SK-N-SH treated with all-trans-retinoic acid at 6 μM for 48 hours (cell line): ENCODE results near the gene MMP7.

Experiments
- ATAC-seq: fragments of 200-7000 bp; cut with Tn5 transposase; 3 replicates; pipeline ENCODE4 v1.9.1; 2020; ENCODE audit warnings: mild to moderate bottlenecking, moderate library complexity
- ARNTL ChIP-seq: fragments of 450-650 bp; formaldehyde crosslinking; IDR thresholded peaks from 2 replicates; pipeline ENCODE4 v1.5.0; 2020; ENCODE audit warnings: low read depth, mild to moderate bottlenecking, moderate library complexity, borderline replicate concordance
- BACH2 ChIP-seq: fragments of 250-450 bp; sonication (Bioruptor Pico); IDR thresholded peaks from 2 replicates; pipeline ENCODE4 v1.9.0; 2021; ENCODE audit warnings: mild to moderate bottlenecking, borderline replicate concordance
- CREB5 ChIP-seq: fragments of 250-450 bp; sonication (Bioruptor Pico); IDR thresholded peaks from 2 replicates; pipeline ENCODE4 v1.5.1; 2020; ENCODE audit warnings: low read depth, mild to moderate bottlenecking, moderate library complexity
- CSDC2 ChIP-seq: fragments of 250-450 bp; sonication (Bioruptor Pico); IDR thresholded peaks from 2 replicates; pipeline ENCODE4 v1.5.0; 2020; ENCODE audit warnings: mild to moderate bottlenecking, moderate library complexity
- CSRNP3 ChIP-seq: fragments of 250-450 bp; sonication (Bioruptor Pico); IDR thresholded peaks from 2 replicates; pipeline ENCODE4 v1.5.1; 2021; ENCODE audit warnings: mild to moderate bottlenecking, moderate library complexity
- ESRRG ChIP-seq: fragments of 250-450 bp; sonication (Bioruptor Pico); IDR thresholded peaks from 2 replicates; pipeline ENCODE4 v1.6.1; 2021; ENCODE audit warnings: mild to moderate bottlenecking
- GLIS3 ChIP-seq: fragments of 250-450 bp; sonication (Bioruptor Pico); IDR thresholded peaks from 2 replicates; pipeline ENCODE4 v1.5.0; 2020; ENCODE audit warnings: mild to moderate bottlenecking, moderate library complexity
- ISL1 ChIP-seq: fragments of 250-450 bp; sonication (Bioruptor Pico); IDR thresholded peaks from 2 replicates; pipeline ENCODE4 v2.1.2; 2022; ENCODE audit warnings: mild to moderate bottlenecking, moderate library complexity
- OSR1 ChIP-seq: fragments of 250-450 bp; sonication (Bioruptor Pico); IDR thresholded peaks from 2 replicates; pipeline ENCODE4 v1.8.0; 2022; ENCODE audit warnings: moderate library complexity, mild to moderate bottlenecking, inconsistent platforms
- PATZ1 ChIP-seq: fragments of 250-450 bp; sonication (Bioruptor Pico); IDR thresholded peaks from 2 replicates; pipeline ENCODE4 v1.8.0; 2020; ENCODE audit warnings: mild to moderate bottlenecking, moderate library complexity, borderline replicate concordance
- POU6F1 ChIP-seq: fragments of 250-450 bp; sonication (Bioruptor Pico); IDR thresholded peaks from 2 replicates; pipeline ENCODE4 v1.8.0; 2021; ENCODE audit warnings: low read depth, mild to moderate bottlenecking, moderate library complexity, borderline replicate concordance
- PPARA ChIP-seq: fragments of 250-450 bp; sonication (Bioruptor Pico); IDR thresholded peaks from 2 replicates; pipeline ENCODE4 v1.5.0; 2020; ENCODE audit warnings: mild to moderate bottlenecking, borderline replicate concordance
- RARB ChIP-seq: fragments of 250-450 bp; sonication (Bioruptor Pico); IDR thresholded peaks from 2 replicates; pipeline ENCODE4 v1.8.0; 2021; ENCODE audit warnings: mild to moderate bottlenecking, moderate library complexity
- SNAI2 ChIP-seq: fragments of 250-450 bp; sonication (Bioruptor Pico); IDR thresholded peaks from 2 replicates; pipeline ENCODE4 v1.5.0; 2020; ENCODE audit warnings: mild to moderate bottlenecking, moderate library complexity
- TCF4 ChIP-seq: fragments of 250-450 bp; sonication (Bioruptor Pico); IDR thresholded peaks from 2 replicates; pipeline ENCODE4 v1.8.0; 2021; ENCODE audit warnings: mild to moderate bottlenecking, moderate library complexity, borderline replicate concordance
- TSHZ2 ChIP-seq: fragments of 250-450 bp; sonication (Bioruptor Pico); IDR thresholded peaks from 2 replicates; pipeline ENCODE4 v1.5.0; 2020; ENCODE audit warnings: mild to moderate bottlenecking, moderate library complexity
- ZC3H10 ChIP-seq: fragments of 250-450 bp; sonication (Bioruptor Pico); IDR thresholded peaks from 2 replicates; pipeline ENCODE4 v1.5.1; 2021; ENCODE audit warnings: mild to moderate bottlenecking, moderate library complexity
- ZFP3 ChIP-seq: fragments of 250-450 bp; sonication (Bioruptor Pico); IDR thresholded peaks from 2 replicates; pipeline ENCODE4 v1.5.0; 2020; ENCODE audit warnings: mild to moderate bottlenecking, moderate library complexity
- ZFP30 ChIP-seq: fragments of 450-650 bp; formaldehyde crosslinking; IDR thresholded peaks from 2 replicates; pipeline ENCODE4 v1.5.0; 2022; ENCODE audit warnings: mild to moderate bottlenecking, moderate library complexity
- ZNF565 ChIP-seq: fragments of 450-650 bp; formaldehyde crosslinking; conservative IDR thresholded peaks from 2 replicates; pipeline ENCODE4 v1.5.0; 2020; ENCODE audit warnings: low read depth, mild to moderate bottlenecking, moderate library complexity
- ZNF70 ChIP-seq: fragments of 450-650 bp; formaldehyde crosslinking; IDR thresholded peaks from 2 replicates; pipeline ENCODE4 v1.5.0; 2020; ENCODE audit warnings: mild to moderate bottlenecking, moderate library complexity
- ZNF8 ChIP-seq: fragments of 450-650 bp; formaldehyde crosslinking; IDR thresholded peaks from 2 replicates; pipeline ENCODE4 v1.5.0; 2020; ENCODE audit warnings: mild to moderate bottlenecking, moderate library complexity

MMP7 gene

GRCh38 chr11:102546427-102546826 is 15.9 kb upstream of the MMP7 start:
- ATAC-seq, result no peak
- TF ChIP-seq RARB (no peak), ARNTL (CRISPR knock-in tag) (no peak), CSDC2 (CRISPR knock-in tag) (no peak), SNAI2 (CRISPR knock-in tag) (no peak), GLIS3 (CRISPR knock-in tag) (no peak), BACH2 (no peak), ZFP3 (CRISPR knock-in tag) (no peak), PATZ1 (CRISPR knock-in tag) (no peak), TCF4 (no peak), ESRRG (CRISPR knock-in tag) (no peak), ZFP30 (no peak), CSRNP3 (CRISPR knock-in tag) (no peak), ZNF565 (CRISPR knock-in tag) (no peak), CREB5 (CRISPR knock-in tag) (no peak), TSHZ2 (CRISPR knock-in tag) (no peak), ISL1 (CRISPR knock-in tag) (no peak)

- TF ChIP-seq SNAI2 (CRISPR knock-in tag) (no peak), PPARA (CRISPR knock-in tag) (no peak), ZC3H10 (CRISPR knock-in tag) (no peak), ARNTL (CRISPR knock-in tag) (no peak), ZNF70 (CRISPR knock-in tag) (no peak), OSR1 (CRISPR knock-in tag) (no peak), BACH2 (no peak), ZFP30 (no peak), ZNF565 (CRISPR knock-in tag) (no peak), PATZ1 (CRISPR knock-in tag) (no peak), CREB5 (CRISPR knock-in tag) (no peak), RARB (no peak), POU6F1 (CRISPR knock-in tag) (no peak), TCF4 (no peak), ZFP3 (CRISPR knock-in tag) (no peak), ZNF8 (CRISPR knock-in tag) (no peak), CSRNP3 (CRISPR knock-in tag) (no peak), ISL1 (CRISPR knock-in tag) (no peak)
- no peak for ATAC-seq
Measured at GRCh38 chr11:102545701-102546100, 15.2 kb upstream of the MMP7 start.
